Mesenchymal stem cell (in vitro differentiated cells and primary cell): ENCODE data around the gene RAB29. TPM values are rescaled to one million over a fixed set of nuclear protein-coding genes. Genes with fewer than 3 reads are reported as not detected.

ENCODE experiments used
- small RNA-seq: library from polyadenylated mRNA; stranded (forward); fragments of <200 nt; extraction: miRNeasy Mini kit (QIAGEN cat#:217004); gene quantifications from one replicate; pipeline ENCODE3, GENCODE V24; 2013; ENCODE audit warnings: low read depth

The RAB29 gene

Small RNA genes within 50 kb of the gene (small RNA-seq; reads per million reads assigned to genes)
- gene RF00139: not detected
